AG04449 (cell line): ENCODE measurements around the gene C3orf52.

Experiments used
- CTCF ChIA-PET: fragments of 350-600 bp; formaldehyde crosslinking; extraction: SDS; loops from one replicate; lab custom pipeline; 2021; ENCODE audit warnings: antibody characterized with exemption; lab: Yijun Ruan, JAX
- POLR2A ChIA-PET: fragments of 400-600, 350-600 bp; formaldehyde crosslinking; extraction: SDS; loops from one replicate; lab custom pipeline; 2020; ENCODE audit warnings: antibody characterized with exemption, inconsistent platforms; lab: Yijun Ruan, JAX
- DNase-seq: peaks from one replicate; pipeline ENCODE4 v3.0.0-alpha.2; 2010; ENCODE audit warnings: low read depth, low spot score
- H3K4me3 ChIP-seq: 2 replicates; pipeline ENCODE4 v1.5.1; 2011; ENCODE audit warnings: low read depth, mild to moderate bottlenecking, control low read depth, low read length
- CTCF ChIP-seq: IDR thresholded peaks from one replicate; pipeline ENCODE4 v1.5.1; 2011; ENCODE audit warnings: mild to moderate bottlenecking, moderate library complexity, low read length, control low read depth, inconsistent platforms; ENCODE audit not compliant: insufficient read depth; ENCODE audit errors: missing control alignments

Gene C3orf52

GRCh38 chr3:112117841-112118571 is 31.8 kb downstream of the C3orf52 start:
- TF ChIP-seq CTCF = no peak
- ChIA-PET POLR2A (no interaction called here), CTCF (interaction anchor here (1.4 to 3.5 kb wide), 3 partner anchors 9 to 17 kb away, joined by 3 to 21 read pairs (median 6); no protein-coding TSS in a partner anchor)
- DNase-seq = no peak
- H3K4me3 ChIP-seq = no peak overlapping the region

GRCh38 chr3:112119962-112120836 is 34.0 kb downstream of the C3orf52 start:
- POLR2A ChIA-PET = no interaction called here

GRCh38 chr3:112121577-112122547 is 35.7 kb downstream of the C3orf52 start:
- no peak for TF ChIP-seq CTCF
- CTCF ChIA-PET = interaction anchor here (1.1 kb wide), 1 partner anchor 10 kb away, joined by 7 read pairs; no protein-coding TSS in a partner anchor
- POLR2A ChIA-PET = no interaction called here
- no peak overlapping the region for H3K4me3 ChIP-seq
- no peak for DNase-seq

More at GRCh38 chr3:112119962-112120836, 34.0 kb downstream of the C3orf52 start:
- no peak for TF ChIP-seq CTCF
- H3K4me3 ChIP-seq = no peak overlapping the region
- no peak for DNase-seq
- CTCF ChIA-PET = interaction anchor here (3.5 kb wide), 1 partner anchor 12 kb away, joined by 21 read pairs; no protein-coding TSS in a partner anchor

GRCh38 chr3:112122870-112123269 is 36.7 kb downstream of the C3orf52 start:
- ChIA-PET POLR2A (no interaction called here), CTCF (interaction anchor here (1.6 kb wide), 1 partner anchor 11 kb away, joined by 6 read pairs; no protein-coding TSS in a partner anchor)
- H3K4me3 ChIP-seq = no peak overlapping the region
- no peak for TF ChIP-seq CTCF
- DNase-seq = no peak

- DNase-seq = no peak
- TF ChIP-seq CTCF = no peak
- no peak overlapping the region for H3K4me3 ChIP-seq
- CTCF ChIA-PET = interaction anchor here (1.4 to 1.6 kb wide), 2 partner anchors 12 to 431 kb away, joined by 3 to 6 read pairs; no protein-coding TSS in a partner anchor
- POLR2A ChIA-PET = no interaction called here
Observed at GRCh38 chr3:112123548-112123947, 37.4 kb downstream of the C3orf52 start.
